SK-N-SH (cell line): ENCODE results near the gene SMU1. TPM values are rescaled to one million over a fixed set of nuclear protein-coding genes. Genes with fewer than 3 reads are reported as not detected.

ENCODE experiments used
- CTCF ChIA-PET: fragments of 300-600, 350-600 bp; formaldehyde crosslinking; extraction: SDS; loops from one replicate; lab custom pipeline; 2021; lab: Yijun Ruan, JAX
- POLR2A ChIA-PET: fragments of 350-600 bp; sonication (Branson Sonifier 250); formaldehyde crosslinking; extraction: SDS; loops from one replicate; lab custom pipeline; 2020; ENCODE audit warnings: antibody characterized with exemption, inconsistent platforms; lab: Yijun Ruan, JAX
- DNase-seq: peaks from one replicate; pipeline ENCODE4 v3.0.0; 2012
- H2AFZ ChIP-seq: fragments of 200-600 bp; sonication (generic); 2 replicates; pipeline ENCODE4 v1.8.1; 2016; ENCODE audit warnings: antibody characterized with exemption, mild to moderate bottlenecking, low read depth
- H3F3A ChIP-seq: fragments of 200-600 bp; sonication (generic); replicated peaks from 2 replicates; pipeline ENCODE3; 2016; ENCODE audit warnings: antibody characterized with exemption, mild to moderate bottlenecking; ENCODE audit not compliant: insufficient read depth
- H3K27ac ChIP-seq, 2 experiments: fragments of 200-500 bp in 1 of 2; fragments of 200-600 bp in 1 of 2; sonication (Bioruptor generic) in 1 of 2; sonication (generic), shearing (Covaris generic) in 1 of 2; 2 replicates each; pipeline versions ENCODE4 v1.5.1 to v1.6.1; 2014 to 2016; ENCODE audit warnings: low read depth in 2 of 2, inconsistent platforms in 1 of 2, low read length in 1 of 2, mild to moderate bottlenecking in 1 of 2, mixed read lengths in 1 of 2
- H3K27me3 ChIP-seq: fragments of 200-600 bp; sonication (generic), shearing (Covaris generic); 2 replicates; pipeline ENCODE4 v1.6.1; 2016; ENCODE audit warnings: mixed run types; ENCODE audit not compliant: insufficient read depth
- H3K36me3 ChIP-seq, 2 experiments: fragments of 200-500 bp in 1 of 2; fragments of 200-600 bp in 1 of 2; sonication (Bioruptor generic) in 1 of 2; sonication (generic) in 1 of 2; replicated peaks in 1 of 2; 2 replicates each; pipeline versions ENCODE3 to v1.5.1; 2014 to 2016; ENCODE audit warnings: low read length in 1 of 2, mild to moderate bottlenecking in 1 of 2; ENCODE audit not compliant: insufficient read depth in 2 of 2, control insufficient read depth in 1 of 2
- H3K4me1 ChIP-seq, 2 experiments: fragments of 200-500 bp in 1 of 2; fragments of 200-600 bp in 1 of 2; sonication (Bioruptor generic) in 1 of 2; sonication (generic), shearing (Covaris generic) in 1 of 2; 2 replicates each; pipeline versions ENCODE4 v1.5.1 to v1.6.1; 2014 to 2016; ENCODE audit warnings: low read depth in 1 of 2, low read length in 1 of 2, mixed run types in 1 of 2; ENCODE audit not compliant: insufficient read depth in 2 of 2, control insufficient read depth in 1 of 2
- H3K4me2 ChIP-seq: fragments of 200-600 bp; sonication (generic), shearing (Covaris generic); 2 replicates; pipeline ENCODE4 v1.6.1; 2017; ENCODE audit warnings: mixed run types
- H3K4me3 ChIP-seq, 2 experiments: fragments of 200-500 bp in 1 of 2; fragments of 200-600 bp in 1 of 2; sonication (Bioruptor generic) in 1 of 2; sonication (generic), shearing (Covaris generic) in 1 of 2; 2 replicates each; pipeline versions ENCODE4 v1.5.1 to v1.8.1; 2014 to 2016; ENCODE audit warnings: low read depth in 2 of 2, inconsistent platforms in 1 of 2, low read length in 1 of 2, mild to moderate bottlenecking in 1 of 2, mixed read lengths in 1 of 2, moderate library complexity in 1 of 2
- H3K79me2 ChIP-seq: fragments of 200-600 bp; sonication (generic); 2 replicates; pipeline ENCODE4 v1.8.1; 2017; ENCODE audit warnings: mild to moderate bottlenecking; ENCODE audit not compliant: insufficient read depth
- H3K9ac ChIP-seq: fragments of 200-600 bp; sonication (generic); 2 replicates; pipeline ENCODE4 v1.6.1; 2017; ENCODE audit warnings: mixed run types
- H3K9me2 ChIP-seq: fragments of 200-600 bp; sonication (generic); 2 replicates; pipeline ENCODE4 v1.6.1; 2017; ENCODE audit warnings: mixed run types
- H3K9me3 ChIP-seq: fragments of 200-600 bp; sonication (generic); 2 replicates; pipeline ENCODE4 v1.6.1; 2017; ENCODE audit warnings: mixed run types, mild to moderate bottlenecking, moderate library complexity
- H4K20me1 ChIP-seq: fragments of 200-600 bp; sonication (generic); 2 replicates; pipeline ENCODE4 v1.6.1; 2017; ENCODE audit warnings: mild to moderate bottlenecking, mixed run types; ENCODE audit not compliant: insufficient read depth
- EP300 ChIP-seq, 2 experiments: IDR thresholded peaks; 2 replicates each; pipeline versions ENCODE4 v1.4.0 to v1.6.1; 2012; ENCODE audit warnings: borderline replicate concordance in 1 of 2, low read depth in 1 of 2, low read length in 1 of 2
- FOXM1 ChIP-seq: IDR thresholded peaks from 2 replicates; pipeline ENCODE4 v1.4.0; 2012; ENCODE audit warnings: low read depth, mild to moderate bottlenecking
- GATA2 ChIP-seq: sonication (generic); formaldehyde crosslinking; IDR thresholded peaks from 2 replicates; pipeline ENCODE4 v1.5.0; 2020; ENCODE audit warnings: mild to moderate bottlenecking, missing genetic modification reagents
- NFIC ChIP-seq: IDR thresholded peaks from 2 replicates; pipeline ENCODE4 v1.4.0; 2012; ENCODE audit warnings: borderline replicate concordance
- NRF1 ChIP-seq: IDR thresholded peaks from 2 replicates; pipeline ENCODE4 v1.6.1; 2012; ENCODE audit warnings: low read depth, mild to moderate bottlenecking, low read length
- RAD21 ChIP-seq: IDR thresholded peaks from 2 replicates; pipeline ENCODE4 v1.6.1; 2012; ENCODE audit warnings: mild to moderate bottlenecking, low read length
- RCOR1 ChIP-seq: fragments of 150-350 bp; IDR thresholded peaks from 2 replicates; pipeline ENCODE4 v1.6.1; 2017; ENCODE audit warnings: antibody characterized with exemption, low read length
- SIN3A ChIP-seq: IDR thresholded peaks from 2 replicates; pipeline ENCODE4 v1.6.1; 2012; ENCODE audit warnings: low read depth, mild to moderate bottlenecking, low read length, moderate library complexity, borderline replicate concordance
- SMC3 ChIP-seq: IDR thresholded peaks from 2 replicates; pipeline ENCODE4 v1.6.1; 2012; ENCODE audit warnings: low read depth, low read length, improper control_type of control experiment
- TCF12 ChIP-seq: IDR thresholded peaks from 2 replicates; pipeline ENCODE4 v1.4.0; 2012
- TEAD4 ChIP-seq: IDR thresholded peaks from 2 replicates; pipeline ENCODE4 v1.4.0; 2012; ENCODE audit warnings: mild to moderate bottlenecking, borderline replicate concordance; ENCODE audit not compliant: insufficient read depth
- WGBS: methylation state at CpG from one replicate; pipeline ENCODE4 v1.1.6; 2017; ENCODE audit warnings: low lambda C conversion rate; 5-methylcytosine and 5-hydroxymethylcytosine counted together
- polyA plus RNA-seq, 3 experiments: library from polyadenylated mRNA; depleted of rRNA; stranded (reverse); fragments of >200 nt; gene quantifications; 2 replicates each; pipeline ENCODE4 v1.2.3, GENCODE V29; 2012
- TF ChIP-seq, protein P1 (sequence below): IDR thresholded peaks from 2 replicates; pipeline ENCODE4 v1.6.1; 2012; ENCODE audit warnings: mild to moderate bottlenecking, low read depth, low read length, moderate library complexity
- TF ChIP-seq, protein P2 (sequence below): IDR thresholded peaks from 2 replicates; pipeline ENCODE4 v1.4.0; 2012; ENCODE audit warnings: low read depth
- TF ChIP-seq, protein P3 (sequence below): IDR thresholded peaks from 2 replicates; pipeline ENCODE4 v1.4.0; 2012; ENCODE audit warnings: low read depth, borderline replicate concordance
- TF ChIP-seq, protein P4 (sequence below): fragments of 150-350 bp; IDR thresholded peaks from 2 replicates; pipeline ENCODE4 v1.6.1; 2017; ENCODE audit warnings: antibody characterized with exemption, low read length, low read depth, borderline replicate concordance
- TF ChIP-seq, protein P5 (sequence below): fragments of 150-350 bp; IDR thresholded peaks from 2 replicates; pipeline ENCODE4 v1.6.1; 2016; ENCODE audit warnings: mild to moderate bottlenecking, low read depth, low read length
- TF ChIP-seq, protein P6 (sequence below): fragments of 200-600 bp; sonication (generic); IDR thresholded peaks from 2 replicates; pipeline ENCODE4 v1.6.1; 2017; ENCODE audit warnings: antibody characterized with exemption, mild to moderate bottlenecking, moderate library complexity

SMU1 gene
- polyA plus RNA-seq, 1 of the 3 experiments (the other 2 are of a cell fraction), result 9.8 TPM

DNA sequence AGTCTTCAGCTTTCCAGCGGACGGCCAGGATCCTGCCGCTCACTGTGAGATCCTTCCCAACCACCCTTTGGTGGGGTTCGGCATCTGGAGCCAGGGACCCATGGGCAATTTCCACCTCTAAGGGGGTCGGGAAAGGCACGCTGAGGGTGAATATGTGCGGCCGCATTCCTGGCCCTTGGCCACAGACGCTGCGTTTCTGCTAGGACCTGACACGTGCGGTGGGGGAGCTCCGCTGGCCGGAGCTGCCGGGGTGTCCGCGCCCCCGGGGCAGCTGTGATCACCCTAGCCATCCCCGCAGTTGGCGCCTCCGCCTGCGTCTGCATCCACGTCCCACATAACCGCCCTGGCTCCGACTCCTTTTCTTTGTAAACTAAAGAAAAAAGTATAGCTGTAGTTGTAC is 56.7 kb downstream of the SMU1 start (continued):
- TF ChIP-seq, protein P1, sequence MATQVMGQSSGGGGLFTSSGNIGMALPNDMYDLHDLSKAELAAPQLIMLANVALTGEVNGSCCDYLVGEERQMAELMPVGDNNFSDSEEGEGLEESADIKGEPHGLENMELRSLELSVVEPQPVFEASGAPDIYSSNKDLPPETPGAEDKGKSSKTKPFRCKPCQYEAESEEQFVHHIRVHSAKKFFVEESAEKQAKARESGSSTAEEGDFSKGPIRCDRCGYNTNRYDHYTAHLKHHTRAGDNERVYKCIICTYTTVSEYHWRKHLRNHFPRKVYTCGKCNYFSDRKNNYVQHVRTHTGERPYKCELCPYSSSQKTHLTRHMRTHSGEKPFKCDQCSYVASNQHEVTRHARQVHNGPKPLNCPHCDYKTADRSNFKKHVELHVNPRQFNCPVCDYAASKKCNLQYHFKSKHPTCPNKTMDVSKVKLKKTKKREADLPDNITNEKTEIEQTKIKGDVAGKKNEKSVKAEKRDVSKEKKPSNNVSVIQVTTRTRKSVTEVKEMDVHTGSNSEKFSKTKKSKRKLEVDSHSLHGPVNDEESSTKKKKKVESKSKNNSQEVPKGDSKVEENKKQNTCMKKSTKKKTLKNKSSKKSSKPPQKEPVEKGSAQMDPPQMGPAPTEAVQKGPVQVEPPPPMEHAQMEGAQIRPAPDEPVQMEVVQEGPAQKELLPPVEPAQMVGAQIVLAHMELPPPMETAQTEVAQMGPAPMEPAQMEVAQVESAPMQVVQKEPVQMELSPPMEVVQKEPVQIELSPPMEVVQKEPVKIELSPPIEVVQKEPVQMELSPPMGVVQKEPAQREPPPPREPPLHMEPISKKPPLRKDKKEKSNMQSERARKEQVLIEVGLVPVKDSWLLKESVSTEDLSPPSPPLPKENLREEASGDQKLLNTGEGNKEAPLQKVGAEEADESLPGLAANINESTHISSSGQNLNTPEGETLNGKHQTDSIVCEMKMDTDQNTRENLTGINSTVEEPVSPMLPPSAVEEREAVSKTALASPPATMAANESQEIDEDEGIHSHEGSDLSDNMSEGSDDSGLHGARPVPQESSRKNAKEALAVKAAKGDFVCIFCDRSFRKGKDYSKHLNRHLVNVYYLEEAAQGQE, result no peak
- TF ChIP-seq FOXM1, result no peak
- TF ChIP-seq, protein P2, sequence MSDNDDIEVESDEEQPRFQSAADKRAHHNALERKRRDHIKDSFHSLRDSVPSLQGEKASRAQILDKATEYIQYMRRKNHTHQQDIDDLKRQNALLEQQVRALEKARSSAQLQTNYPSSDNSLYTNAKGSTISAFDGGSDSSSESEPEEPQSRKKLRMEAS, result no peak

DNA sequence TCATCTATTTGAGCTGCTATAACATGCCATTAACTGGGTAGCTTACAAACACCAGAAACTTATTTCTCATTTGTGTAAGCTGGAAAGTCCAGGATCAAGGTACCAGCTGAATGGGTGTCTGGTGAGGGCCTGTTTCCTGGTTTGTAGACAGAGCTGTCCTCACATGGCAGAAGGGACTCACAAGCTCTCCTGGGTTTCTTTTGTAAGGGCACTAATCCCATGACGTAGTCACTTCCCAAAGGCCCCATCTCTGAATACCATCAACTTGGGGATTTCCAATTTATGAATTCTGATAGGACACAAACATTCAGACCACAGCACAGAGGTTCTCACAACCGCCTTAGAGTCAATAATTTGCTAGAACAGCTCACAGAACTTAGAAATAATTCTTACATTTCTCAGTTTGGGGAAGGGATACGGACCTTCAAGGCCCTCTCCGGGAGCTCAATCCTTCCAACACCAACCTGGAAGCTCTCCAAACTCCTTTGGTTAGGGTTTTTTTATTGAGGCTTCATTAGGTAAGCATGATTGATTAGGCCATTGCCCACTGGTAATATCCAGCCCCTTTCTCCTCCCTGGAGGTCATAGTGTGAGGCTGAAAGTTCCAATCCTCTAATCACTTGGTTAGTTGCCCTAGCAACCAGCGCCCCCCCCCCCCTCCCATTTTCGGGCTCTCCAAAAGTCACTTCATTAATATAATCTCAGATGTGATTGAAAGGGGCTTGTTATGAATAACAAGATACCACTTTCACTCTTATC is 59.0 kb downstream of the SMU1 start:
- H3K79me2 ChIP-seq, result peaks cover 15% of the 10 kb centered on the region
- H3K4me3 ChIP-seq, result no peak overlapping the region
- no peaks in the 10 kb centered on the region for H3K9me2 ChIP-seq
- H3K9ac ChIP-seq, result no peak overlapping the region
- POLR2A ChIA-PET, result interaction anchor here (1.0 to 1.2 kb wide), 2 partner anchors 10 to 16 kb away, joined by 3 read pairs; partner anchors contain the start of gene APTX
- WGBS, result 88% methylated on average over 6 of the region's 6 CpGs
- no peaks in the 10 kb centered on the region for H3K9me3 ChIP-seq
- CTCF ChIA-PET, result interaction anchor here (0.5 to 0.6 kb wide), 2 partner anchors 35 to 81 kb away, joined by 3 read pairs; no protein-coding TSS in a partner anchor
- no peaks in the 10 kb centered on the region for H3K27me3 ChIP-seq
- H3K27ac ChIP-seq, result no peak overlapping the region
- no peak overlapping the region for H3K4me2 ChIP-seq
- peaks cover 4% of the 10 kb centered on the region for H3F3A ChIP-seq
- DNase-seq, result no peak
- H2AFZ ChIP-seq, result no peak overlapping the region
- peaks cover 5 to 8% of the 10 kb centered on the region in 2 experiments for H3K36me3 ChIP-seq
- no peaks in the 10 kb centered on the region; a peak in 1 of 4 replicates for H3K4me1 ChIP-seq
- H4K20me1 ChIP-seq, result no peaks in the 10 kb centered on the region
- TF ChIP-seq, protein P3, sequence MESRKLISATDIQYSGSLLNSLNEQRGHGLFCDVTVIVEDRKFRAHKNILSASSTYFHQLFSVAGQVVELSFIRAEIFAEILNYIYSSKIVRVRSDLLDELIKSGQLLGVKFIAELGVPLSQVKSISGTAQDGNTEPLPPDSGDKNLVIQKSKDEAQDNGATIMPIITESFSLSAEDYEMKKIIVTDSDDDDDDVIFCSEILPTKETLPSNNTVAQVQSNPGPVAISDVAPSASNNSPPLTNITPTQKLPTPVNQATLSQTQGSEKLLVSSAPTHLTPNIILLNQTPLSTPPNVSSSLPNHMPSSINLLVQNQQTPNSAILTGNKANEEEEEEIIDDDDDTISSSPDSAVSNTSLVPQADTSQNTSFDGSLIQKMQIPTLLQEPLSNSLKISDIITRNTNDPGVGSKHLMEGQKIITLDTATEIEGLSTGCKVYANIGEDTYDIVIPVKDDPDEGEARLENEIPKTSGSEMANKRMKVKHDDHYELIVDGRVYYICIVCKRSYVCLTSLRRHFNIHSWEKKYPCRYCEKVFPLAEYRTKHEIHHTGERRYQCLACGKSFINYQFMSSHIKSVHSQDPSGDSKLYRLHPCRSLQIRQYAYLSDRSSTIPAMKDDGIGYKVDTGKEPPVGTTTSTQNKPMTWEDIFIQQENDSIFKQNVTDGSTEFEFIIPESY, result no peak
- no peak for TF ChIP-seq TCF12
- no peak for TF ChIP-seq RCOR1
- TF ChIP-seq SIN3A, result no peak
- TF ChIP-seq NFIC, result no peak
- no peak for TF ChIP-seq NRF1
- TF ChIP-seq TEAD4, result no peak
- TF ChIP-seq, protein P4, sequence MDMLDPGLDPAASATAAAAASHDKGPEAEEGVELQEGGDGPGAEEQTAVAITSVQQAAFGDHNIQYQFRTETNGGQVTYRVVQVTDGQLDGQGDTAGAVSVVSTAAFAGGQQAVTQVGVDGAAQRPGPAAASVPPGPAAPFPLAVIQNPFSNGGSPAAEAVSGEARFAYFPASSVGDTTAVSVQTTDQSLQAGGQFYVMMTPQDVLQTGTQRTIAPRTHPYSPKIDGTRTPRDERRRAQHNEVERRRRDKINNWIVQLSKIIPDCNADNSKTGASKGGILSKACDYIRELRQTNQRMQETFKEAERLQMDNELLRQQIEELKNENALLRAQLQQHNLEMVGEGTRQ, result no peak
- TF ChIP-seq EP300 (IDR thresholded peaks at IDR 0.05; ENCODE audit: borderline replicate concordance in 1 of 2, low read depth in 1 of 2, low read length in 1 of 2), result no peak
- TF ChIP-seq, protein P5, sequence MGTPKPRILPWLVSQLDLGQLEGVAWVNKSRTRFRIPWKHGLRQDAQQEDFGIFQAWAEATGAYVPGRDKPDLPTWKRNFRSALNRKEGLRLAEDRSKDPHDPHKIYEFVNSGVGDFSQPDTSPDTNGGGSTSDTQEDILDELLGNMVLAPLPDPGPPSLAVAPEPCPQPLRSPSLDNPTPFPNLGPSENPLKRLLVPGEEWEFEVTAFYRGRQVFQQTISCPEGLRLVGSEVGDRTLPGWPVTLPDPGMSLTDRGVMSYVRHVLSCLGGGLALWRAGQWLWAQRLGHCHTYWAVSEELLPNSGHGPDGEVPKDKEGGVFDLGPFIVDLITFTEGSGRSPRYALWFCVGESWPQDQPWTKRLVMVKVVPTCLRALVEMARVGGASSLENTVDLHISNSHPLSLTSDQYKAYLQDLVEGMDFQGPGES, result no peak
- TF ChIP-seq RAD21, result no peak
- no peak for TF ChIP-seq GATA2
- no peak for TF ChIP-seq SMC3
- TF ChIP-seq, protein P6, sequence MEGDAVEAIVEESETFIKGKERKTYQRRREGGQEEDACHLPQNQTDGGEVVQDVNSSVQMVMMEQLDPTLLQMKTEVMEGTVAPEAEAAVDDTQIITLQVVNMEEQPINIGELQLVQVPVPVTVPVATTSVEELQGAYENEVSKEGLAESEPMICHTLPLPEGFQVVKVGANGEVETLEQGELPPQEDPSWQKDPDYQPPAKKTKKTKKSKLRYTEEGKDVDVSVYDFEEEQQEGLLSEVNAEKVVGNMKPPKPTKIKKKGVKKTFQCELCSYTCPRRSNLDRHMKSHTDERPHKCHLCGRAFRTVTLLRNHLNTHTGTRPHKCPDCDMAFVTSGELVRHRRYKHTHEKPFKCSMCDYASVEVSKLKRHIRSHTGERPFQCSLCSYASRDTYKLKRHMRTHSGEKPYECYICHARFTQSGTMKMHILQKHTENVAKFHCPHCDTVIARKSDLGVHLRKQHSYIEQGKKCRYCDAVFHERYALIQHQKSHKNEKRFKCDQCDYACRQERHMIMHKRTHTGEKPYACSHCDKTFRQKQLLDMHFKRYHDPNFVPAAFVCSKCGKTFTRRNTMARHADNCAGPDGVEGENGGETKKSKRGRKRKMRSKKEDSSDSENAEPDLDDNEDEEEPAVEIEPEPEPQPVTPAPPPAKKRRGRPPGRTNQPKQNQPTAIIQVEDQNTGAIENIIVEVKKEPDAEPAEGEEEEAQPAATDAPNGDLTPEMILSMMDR, result no peak
